Ovary (tissue), 9 donors: ENCODE data around the gene GPR142. TPM values are rescaled to one million over a fixed set of nuclear protein-coding genes. Genes with fewer than 3 reads are reported as not detected.
"Not testable (repeated sequence)": the region's sequence is repeated elsewhere in the genome, so short reads cannot be mapped to it uniquely, and the experiment has no call there.

ENCODE experiments used
- DNase-seq, 5 donors: peaks; one replicate each; pipeline ENCODE4 v3.0.0-alpha.2; 2019 to 2020
- H3K27ac ChIP-seq, 2 donors: fragments of 200-600 bp; one replicate each; pipeline versions ENCODE4 v1.5.1 to v1.8.0; 2019 to 2022
- H3K27me3 ChIP-seq: fragments of 200-600 bp; one replicate; pipeline ENCODE4 v1.8.0; 2022
- H3K36me3 ChIP-seq: fragments of 200-600 bp; sonication (generic); one replicate; pipeline ENCODE4 v1.5.1; 2019
- H3K4me1 ChIP-seq: one replicate; pipeline ENCODE4 v1.8.1; 2013; ENCODE audit warnings: mild to moderate bottlenecking, moderate library complexity; ENCODE audit not compliant: insufficient read depth
- H3K4me3 ChIP-seq: fragments of 200-600 bp; sonication (generic); one replicate; pipeline ENCODE4 v1.5.1; 2017
- H3K9me3 ChIP-seq, 2 donors: fragments of 200-600 bp in 1 of 2; sonication (generic) in 1 of 2; one replicate each; pipeline versions ENCODE4 v1.5.1 to v1.8.1; 2013 to 2019; ENCODE audit warnings: mild to moderate bottlenecking in 1 of 2, moderate library complexity in 1 of 2
- CTCF ChIP-seq, 3 donors: fragments of 450-650 bp in 2 of 3; fragments of 200-600 bp in 1 of 3; IDR thresholded peaks; one replicate each; pipeline versions ENCODE4 v1.5.1 to v1.8.0; 2016 to 2022; ENCODE audit warnings: antibody characterized with exemption in 3 of 3, mild to moderate bottlenecking in 1 of 3
- EP300 ChIP-seq: sonication (generic); formaldehyde crosslinking; IDR thresholded peaks from one replicate; pipeline ENCODE4 v1.6.1; 2017; ENCODE audit warnings: antibody characterized with exemption
- POLR2A ChIP-seq: fragments of 450-650 bp; IDR thresholded peaks from one replicate; pipeline ENCODE4 v1.6.1; 2017; ENCODE audit warnings: antibody characterized with exemption, mild to moderate bottlenecking, moderate library complexity
- WGBS, 3 donors: extraction: QIAGEN DNeasy Blood & Tissue Kit in 1 of 3; methylation state at CpG; one replicate each; pipeline versions ENCODE4 v1.1.5 to v1.1.7; 2013 to 2017; 5-methylcytosine and 5-hydroxymethylcytosine counted together
- intact Hi-C, 4 donors: fragments of 100-400 bp; cut with DNase I; formaldehyde crosslinking; loops; one replicate each; pipeline versions ENCODE4 v1.11.0 to v1.15.1; 2022 to 2023
- polyA plus RNA-seq, 2 donors: library from polyadenylated mRNA; stranded (reverse); fragments of 200-250 nt in 1 of 2; fragments of 350-450 nt in 1 of 2; fragmentation: Illumina TruSeq in 1 of 2; extraction: RNeasy Lipid Tissue Mini Kit (QIAGEN cat#74804) in 1 of 2; gene quantifications; one replicate each; pipeline ENCODE4 v1.2.3, GENCODE V29; 2013 to 2014
- total RNA-seq, 7 donors: library from RNA; depleted of rRNA in 2 of 7; stranded (reverse); fragments of >200 nt in 2 of 7; fragmentation: NEBNext Ultra II Directional in 3 of 7; extraction: Animal tissue kit (Norgen Biotek cat#: 25700) in 3 of 7; gene quantifications; one replicate each; pipeline versions ENCODE4 v1.1.0 to v1.2.4, GENCODE V29; 2016 to 2023
- donor health status: DM: no; HTN: no; CAD: no; lungs with moderate emphysema.
- donor health status: DM: no; HTN: no; CAD: no.
- donor health status: Bipolar disorder and iron deficiency.
- donor health status: DM: yes; HTN: yes; CAD: no.
- donor health status: DM: no; HTN: no; CAD: no.
- donor health status: DM: yes; HTN: yes; CAD: no.

The GPR142 gene
- total and polyA plus RNA-seq, 9 donors, result 0.05 to 0.25 TPM; not detected in 7

- no peak for DNase-seq
- Histone ChIP-seq H3K27me3 (no peaks in the 10 kb centered on the region), H3K36me3 (no peaks in the 10 kb centered on the region), H3K9me3 (no peaks in the 10 kb centered on the region), H3K4me3 (no peak overlapping the region), H3K4me1 (no peaks in the 10 kb centered on the region), H3K27ac (no peak overlapping the region)
- TF ChIP-seq POLR2A (no peak), CTCF (IDR thresholded peaks at IDR 0.05) (no peak)
- WGBS, 3 donors, result 84 to 87% (median 85%) methylated on average over 7 of the region's 7 CpGs
- intact Hi-C loops, result no loop called here
Observed at GRCh38 chr17:74402048-74402447, 34.7 kb downstream of the GPR142 start.

- Histone ChIP-seq H3K27ac (no peak overlapping the region), H3K4me1 (no peaks in the 10 kb centered on the region), H3K27me3 (no peaks in the 10 kb centered on the region), H3K36me3 (no peaks in the 10 kb centered on the region), H3K9me3 (no peaks in the 10 kb centered on the region), H3K4me3 (no peak overlapping the region)
- DNase-seq, result no peak
- WGBS, 3 donors, result 57 to 60% (median 58%) methylated on average over 12 of the region's 12 CpGs
- intact Hi-C loops, result no loop called here
- no peak for TF ChIP-seq EP300
- no peak for TF ChIP-seq POLR2A
Observed at GRCh38 chr17:74403512-74404137, 36.3 kb downstream of the GPR142 start.

- WGBS, 3 donors, result 25 to 37% (median 26%) methylated on average over 7 of the region's 7 CpGs
- Histone ChIP-seq H3K27me3 (no peaks in the 10 kb centered on the region), H3K27ac (no peak overlapping the region), H3K4me1 (no peaks in the 10 kb centered on the region), H3K4me3 (no peak overlapping the region), H3K36me3 (no peaks in the 10 kb centered on the region), H3K9me3 (no peaks in the 10 kb centered on the region)
- intact Hi-C loops, result no loop called here
- TF ChIP-seq EP300 (no peak), CTCF (IDR thresholded peaks at IDR 0.05) (no peak)
- no peak for DNase-seq
Observed at GRCh38 chr17:74404218-74404617, 36.9 kb downstream of the GPR142 start.

GRCh38 chr17:74404789-74405188 is 37.5 kb downstream of the GPR142 start:
- TF ChIP-seq EP300, result no peak
- no peak for TF ChIP-seq CTCF (IDR thresholded peaks at IDR 0.05)
- TF ChIP-seq POLR2A, result no peak
- intact Hi-C loops, result no loop called here
- Histone ChIP-seq H3K9me3 (no peaks in the 10 kb centered on the region), H3K4me3 (no peak overlapping the region), H3K27ac (no peak overlapping the region), H3K36me3 (no peaks in the 10 kb centered on the region), H3K4me1 (no peaks in the 10 kb centered on the region), H3K27me3 (no peaks in the 10 kb centered on the region)
- no peak for DNase-seq
- WGBS, 3 donors, result 65 to 76% (median 69%) methylated on average over 6 of the region's 6 CpGs

- H3K36me3 ChIP-seq, H3K9me3 ChIP-seq, H3K27ac ChIP-seq, H3K27me3 ChIP-seq, H3K4me3 ChIP-seq, DNase-seq, intact Hi-C loops, H3K4me1 ChIP-seq: not testable (repeated sequence)
- 95 to 96% (median 95%) methylated on average over 5 of the region's 5 CpGs for WGBS, 3 donors
Observed at GRCh38 chr17:74405311-74405710, 38.0 kb downstream of the GPR142 start.
